Activated T-helper 1 cell treated with Interleukin-2 at 50 U/mL for 16 hours (primary cell): Measurements from ENCODE around the gene FOXK2.

Source experiments
- DNase-seq: peaks from one replicate; pipeline ENCODE4 v3.0.0-alpha.2; 2020; ENCODE audit warnings: low read depth

Gene FOXK2

DNA sequence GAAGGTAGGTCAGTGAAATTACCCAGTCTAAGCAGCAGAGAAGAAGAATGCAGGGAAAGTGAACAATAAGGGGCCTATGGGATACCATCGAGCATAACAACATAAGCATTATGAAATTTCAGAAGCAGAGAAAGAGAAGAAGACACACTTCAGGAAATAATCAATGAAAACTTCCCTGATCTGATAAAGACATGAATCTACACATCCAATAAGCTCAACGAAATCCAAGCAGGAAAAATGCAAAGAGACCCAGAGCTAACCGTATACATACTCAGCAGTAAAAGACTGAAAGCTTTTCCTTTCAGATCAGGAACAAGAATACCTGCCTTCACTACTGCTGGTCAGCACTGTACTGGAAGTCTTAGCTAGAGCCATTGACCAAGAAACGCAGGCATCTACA, 90.1 kb downstream of the FOXK2 start:
- DNase-seq, result no peak

DNA sequence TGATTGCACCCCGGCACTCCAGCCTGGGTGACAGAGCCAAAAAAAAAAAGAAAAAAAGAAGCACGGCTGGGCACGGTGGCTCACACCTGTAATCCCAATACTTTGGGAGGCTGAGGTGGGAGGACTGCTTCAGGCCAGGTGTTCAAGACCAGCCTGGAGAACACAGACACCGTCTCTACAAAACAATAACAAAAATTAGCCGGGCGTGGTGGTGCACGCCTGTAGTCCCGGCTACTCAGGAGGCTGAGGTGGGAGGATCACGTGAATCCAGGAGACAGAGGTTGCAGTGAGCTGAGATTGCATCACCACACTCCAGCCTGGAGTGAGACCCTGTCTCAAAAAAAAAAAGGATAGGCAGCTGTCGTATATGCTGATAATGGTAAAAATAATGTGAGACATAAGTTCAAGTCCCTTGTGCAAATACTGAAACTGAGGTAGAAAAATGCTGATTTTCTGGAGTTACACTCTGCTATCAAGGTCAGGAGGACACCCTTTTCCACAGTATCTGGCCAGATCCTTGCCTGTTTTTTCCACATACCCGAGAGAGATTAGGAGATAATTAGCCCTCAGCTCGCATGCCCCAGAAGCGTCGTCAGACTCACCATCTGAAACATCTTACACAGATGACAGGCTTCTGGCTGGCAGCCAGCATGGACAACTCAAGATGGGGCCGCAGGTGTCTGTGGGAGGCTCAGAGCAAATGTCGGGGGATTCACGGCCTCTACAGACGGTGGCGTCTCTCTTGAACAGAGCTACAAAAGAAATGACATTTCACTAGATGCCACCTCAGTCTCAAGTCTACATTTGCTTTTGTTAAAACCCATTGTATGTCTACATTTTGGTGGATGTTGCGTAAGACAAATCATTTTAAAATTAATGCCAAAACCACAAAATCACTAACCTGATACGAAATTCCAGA, 91.9 kb downstream of the FOXK2 start:
- DNase-seq, result no peak

DNA sequence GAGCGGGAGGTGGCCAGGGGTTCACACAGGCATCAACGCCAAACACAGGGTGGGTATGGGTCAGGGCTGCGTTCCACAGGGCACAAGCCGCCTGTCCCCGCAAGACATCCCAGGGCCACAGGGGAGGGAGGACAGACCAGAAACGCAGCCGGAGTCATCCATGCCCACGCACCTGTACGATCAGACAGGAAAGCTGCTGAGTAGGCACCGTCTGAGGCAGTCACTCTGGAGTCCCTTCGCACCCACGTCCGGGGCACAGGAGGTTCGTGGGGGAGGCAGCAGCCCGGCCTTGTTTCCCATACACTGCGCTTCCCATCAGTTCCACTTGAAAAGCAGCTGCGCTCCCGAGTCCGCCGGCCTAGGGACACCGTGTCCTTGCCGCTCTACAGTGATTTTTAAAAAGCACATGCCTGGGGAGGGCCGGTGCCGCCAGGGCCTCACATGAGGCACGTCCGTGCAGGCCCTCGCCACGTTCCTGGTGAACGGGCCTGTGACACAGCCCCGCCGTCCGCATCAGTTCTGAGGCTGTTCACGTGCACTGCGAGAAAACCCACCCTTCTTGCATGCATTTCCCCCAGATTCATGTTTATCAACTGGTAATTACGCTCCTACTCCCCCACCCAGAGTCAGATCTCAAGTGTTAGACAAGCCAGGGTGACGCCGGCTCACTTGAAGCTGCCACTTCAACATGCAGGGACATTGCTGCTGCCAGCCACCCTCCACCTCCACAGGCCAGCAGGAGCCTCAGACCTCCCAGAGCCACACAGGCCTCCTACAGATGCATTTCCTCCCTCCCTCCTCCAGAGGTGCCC, 94.0 kb downstream of the FOXK2 start:
- DNase-seq, result no peak

DNA sequence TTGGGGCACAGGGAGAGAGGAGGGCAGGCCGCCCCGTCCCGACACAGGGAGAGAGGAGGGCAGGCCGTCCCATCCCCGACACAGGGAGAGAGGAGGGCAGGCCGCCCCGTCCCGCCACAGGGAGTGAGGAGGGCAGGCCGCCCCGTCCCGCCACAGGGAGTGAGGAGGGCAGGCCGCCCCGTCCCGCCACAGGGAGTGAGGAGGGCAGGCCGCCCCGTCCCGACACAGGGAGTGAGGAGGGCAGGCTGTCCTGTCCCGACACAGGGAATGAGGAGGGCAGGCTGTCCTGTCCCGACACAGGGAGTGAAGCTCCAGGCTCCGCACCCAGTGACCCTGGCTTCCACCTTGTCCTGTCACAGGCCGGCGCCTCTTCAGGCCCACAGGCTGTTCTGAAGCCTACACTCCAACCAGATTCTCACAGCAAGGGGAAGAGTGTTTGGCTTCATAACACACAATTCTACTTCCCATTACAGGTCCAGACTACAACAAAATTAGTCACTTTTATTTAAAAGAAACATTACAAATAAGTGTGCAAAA, 94.6 kb downstream of the FOXK2 start:
- no peak for DNase-seq

DNA sequence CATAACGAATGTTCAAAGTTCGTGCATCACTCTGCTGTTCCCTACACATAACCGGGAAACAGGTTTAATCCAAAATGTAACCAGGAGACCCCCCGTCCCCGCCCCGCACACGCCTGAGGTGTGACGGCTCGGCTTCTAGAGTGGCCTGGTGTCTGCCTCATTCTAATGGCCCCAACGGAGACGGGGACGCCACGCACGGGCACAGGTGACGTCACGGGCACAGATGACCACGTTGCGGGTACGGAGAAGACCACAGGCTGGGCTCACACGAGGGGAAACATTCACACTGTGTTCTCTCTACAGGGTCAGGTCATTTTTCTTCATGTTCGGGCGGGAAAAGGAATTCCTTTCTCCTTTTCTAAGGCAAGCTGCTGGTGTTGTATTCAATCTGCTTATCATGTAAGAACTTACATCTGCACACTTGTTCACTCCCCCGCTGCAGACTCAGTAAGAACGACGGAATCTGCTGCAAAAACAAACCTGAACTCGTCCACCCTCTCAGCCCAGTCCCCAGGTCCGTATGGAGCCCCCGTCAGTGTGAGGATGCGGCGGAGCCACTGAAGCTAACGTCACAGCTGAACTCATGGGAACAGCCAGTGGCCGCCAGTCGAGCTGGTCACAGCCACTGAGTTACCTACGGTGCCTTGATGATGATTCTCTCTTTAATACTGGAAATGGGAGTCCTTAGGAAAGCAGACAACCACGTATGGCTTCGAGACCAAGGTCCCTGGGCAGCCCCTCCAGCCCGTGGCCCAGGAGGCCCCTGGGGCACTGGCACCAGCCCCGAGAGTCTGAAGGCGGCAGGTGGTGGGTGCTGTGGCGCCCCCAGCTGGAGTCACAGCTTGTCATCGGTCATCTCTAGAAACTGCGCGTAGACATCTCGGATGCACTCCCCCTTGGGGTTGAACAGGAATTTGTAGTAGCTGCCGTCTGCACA, 95.8 kb downstream of the FOXK2 start:
- no peak for DNase-seq

GRCh38 chr17:82616021-82616711, 96.6 kb downstream of the FOXK2 start:
- no peak for DNase-seq

- no peak for DNase-seq
Measured at GRCh38 chr17:82619211-82619610, 99.7 kb downstream of the FOXK2 start.

DNA sequence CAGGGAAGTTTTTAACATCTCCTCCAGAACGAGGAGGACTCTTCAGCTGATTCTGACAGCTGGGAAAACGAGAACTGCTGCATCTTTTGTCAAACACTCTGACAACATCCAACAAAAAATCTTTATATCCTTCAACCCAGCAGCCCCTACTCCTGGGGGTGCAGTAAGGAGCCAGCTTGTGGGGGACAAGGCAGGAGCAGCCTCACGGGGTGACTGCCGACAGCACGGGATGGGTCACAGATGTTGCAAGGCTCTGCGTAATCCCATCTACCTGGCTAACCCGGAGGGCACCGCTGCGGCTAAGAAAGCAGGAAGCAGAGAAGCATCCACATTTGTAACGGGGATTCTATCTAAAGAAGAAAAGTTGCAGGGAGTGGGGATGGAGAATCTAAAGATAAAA, 100.1 kb downstream of the FOXK2 start:
- DNase-seq, result no peak

DNA sequence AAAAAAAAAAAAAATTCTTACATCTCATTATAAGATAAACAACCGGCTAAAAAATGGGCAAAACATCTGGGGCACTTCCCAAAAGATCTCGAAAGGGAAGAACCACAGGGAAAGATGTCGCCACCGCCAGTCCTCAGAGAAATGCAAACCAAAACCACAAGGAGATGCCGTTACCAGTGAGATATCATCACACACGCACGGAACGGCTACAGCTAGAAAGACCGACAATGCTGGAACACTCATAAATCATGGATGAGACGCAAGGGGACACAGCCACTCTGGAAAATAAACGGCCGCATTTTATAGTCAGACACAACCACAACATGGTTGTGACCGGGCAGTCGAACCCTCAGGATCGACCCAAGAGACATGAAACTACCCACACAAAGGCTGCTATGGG, 104.2 kb downstream of the FOXK2 start:
- DNase-seq, result no peak

- DNase-seq, result no peak
Measured at GRCh38 chr17:82627405-82627804, 107.9 kb downstream of the FOXK2 start.

GRCh38 chr17:82629748-82630147, 110.2 kb downstream of the FOXK2 start:
- DNase-seq, result no peak

- DNase-seq, result no peak
Measured at GRCh38 chr17:82630212-82630611, 110.7 kb downstream of the FOXK2 start.

DNA sequence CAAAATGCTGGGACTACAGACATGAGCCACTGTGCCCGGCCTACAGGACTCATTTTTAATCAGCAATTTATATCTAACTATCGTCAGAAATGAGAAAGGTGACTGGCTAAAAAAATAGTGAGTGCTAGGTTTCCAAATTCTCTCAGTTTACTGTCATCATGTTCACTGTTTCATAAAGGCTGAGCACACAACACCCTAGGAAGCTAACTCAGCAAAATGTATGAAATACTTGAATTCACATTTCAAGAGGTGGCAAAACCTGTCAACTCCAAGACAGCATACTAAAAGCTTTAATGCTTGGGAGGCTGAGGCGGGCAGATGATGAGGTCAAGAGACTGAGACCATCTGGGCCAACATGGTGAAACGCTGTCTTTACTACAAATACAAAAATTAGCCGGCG, 112.0 kb downstream of the FOXK2 start:
- no peak for DNase-seq

- no peak for DNase-seq
Measured at GRCh38 chr17:82632451-82632850, 112.9 kb downstream of the FOXK2 start.

GRCh38 chr17:82633343-82633742, 113.8 kb downstream of the FOXK2 start:
- no peak for DNase-seq

DNA sequence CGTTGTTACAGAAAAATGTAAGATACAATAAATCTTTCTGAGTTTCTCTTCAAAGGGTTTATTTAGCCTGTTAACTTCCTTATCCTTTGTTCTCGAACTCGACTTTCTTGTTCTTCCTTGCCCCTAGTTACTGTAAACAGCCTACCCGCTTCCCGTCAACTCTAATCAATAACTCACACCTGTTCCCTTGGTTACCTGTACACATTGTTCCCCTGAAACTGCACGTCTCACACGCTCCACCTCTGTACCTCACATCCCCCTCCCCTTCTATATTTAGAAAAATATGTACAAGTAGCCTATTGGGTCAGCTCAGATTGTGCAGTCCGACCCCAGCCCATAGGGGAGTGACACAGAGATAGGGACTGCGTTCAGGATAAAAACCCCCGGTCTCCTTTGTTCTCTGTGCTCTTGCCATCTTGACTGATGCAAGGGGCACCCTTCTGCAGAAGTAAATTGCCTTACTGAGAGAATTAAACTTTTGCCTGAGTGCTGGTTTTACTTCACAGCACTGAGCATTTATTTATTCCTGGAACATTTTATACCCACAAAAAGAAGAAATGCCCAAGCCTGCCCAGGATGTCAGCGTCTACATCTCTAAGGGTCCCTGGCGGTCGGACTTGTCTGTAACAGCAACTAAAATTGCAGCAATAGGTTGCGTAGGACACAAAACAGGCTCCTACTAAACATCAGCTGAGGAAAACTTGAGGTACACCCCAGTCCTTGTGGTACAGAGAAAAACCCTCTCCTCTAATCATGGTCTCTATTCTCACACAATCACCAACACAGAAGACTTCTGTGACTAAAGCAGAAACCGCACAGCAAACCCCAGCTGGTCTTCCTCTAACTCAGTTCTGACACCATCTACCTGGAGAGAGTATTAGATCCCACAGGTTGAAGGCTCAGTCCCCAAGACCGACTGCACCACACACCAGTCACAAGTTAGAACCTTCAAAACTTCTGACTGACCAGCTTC, 117.4 kb downstream of the FOXK2 start:
- no peak for DNase-seq

DNA sequence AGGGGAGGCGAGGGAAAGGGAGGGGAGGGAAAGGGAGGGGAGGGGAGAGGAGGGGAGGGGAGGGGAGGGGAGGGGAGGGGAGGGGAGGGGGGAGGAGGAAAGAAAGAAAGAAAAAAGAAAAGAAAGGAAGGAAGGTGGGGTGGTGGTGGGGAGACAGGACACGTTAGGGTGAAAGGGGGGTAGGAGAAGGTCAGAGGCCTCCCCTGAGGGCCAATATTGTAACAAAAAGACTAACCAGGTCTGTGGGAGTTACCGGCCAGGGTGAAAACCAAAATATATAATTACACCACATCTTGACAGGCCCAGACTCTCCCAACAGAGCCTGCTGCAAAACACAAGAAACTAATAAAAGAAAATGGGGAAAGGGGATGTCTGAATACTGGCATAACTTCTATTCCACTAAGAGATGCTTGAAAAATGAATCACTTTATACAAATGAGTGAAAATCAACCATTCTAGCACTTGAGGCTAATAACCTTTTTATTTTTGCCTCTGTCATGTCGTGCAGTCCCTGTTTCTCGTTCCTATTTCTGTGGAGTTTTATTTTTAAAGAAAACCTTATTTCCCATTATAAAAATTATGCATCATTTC, 118.7 kb downstream of the FOXK2 start:
- no peak for DNase-seq

DNA sequence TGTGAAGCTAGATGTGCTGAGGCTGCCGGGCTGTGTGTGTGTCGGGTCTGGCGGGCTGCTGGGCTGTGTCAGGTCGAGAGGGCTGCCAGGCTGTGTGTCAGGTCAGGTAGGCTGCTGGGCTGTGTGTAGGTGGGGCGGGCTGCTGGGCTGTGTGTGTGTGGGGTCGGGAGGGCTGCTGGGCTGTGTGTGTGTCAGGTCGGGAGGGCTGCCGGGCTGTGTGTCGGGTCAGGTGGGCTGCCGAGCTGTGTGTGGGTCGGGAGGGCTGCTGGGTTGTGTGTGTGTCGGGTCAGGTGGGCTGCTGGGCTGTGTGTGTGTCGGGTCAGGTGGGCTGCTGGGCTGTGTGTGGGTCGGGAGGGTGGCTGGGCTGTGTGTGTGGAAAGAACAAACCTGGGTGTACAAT, 120.1 kb downstream of the FOXK2 start:
- DNase-seq, result no peak

- no peak for DNase-seq
Measured at GRCh38 chr17:82640036-82640435, 120.5 kb downstream of the FOXK2 start.

DNA sequence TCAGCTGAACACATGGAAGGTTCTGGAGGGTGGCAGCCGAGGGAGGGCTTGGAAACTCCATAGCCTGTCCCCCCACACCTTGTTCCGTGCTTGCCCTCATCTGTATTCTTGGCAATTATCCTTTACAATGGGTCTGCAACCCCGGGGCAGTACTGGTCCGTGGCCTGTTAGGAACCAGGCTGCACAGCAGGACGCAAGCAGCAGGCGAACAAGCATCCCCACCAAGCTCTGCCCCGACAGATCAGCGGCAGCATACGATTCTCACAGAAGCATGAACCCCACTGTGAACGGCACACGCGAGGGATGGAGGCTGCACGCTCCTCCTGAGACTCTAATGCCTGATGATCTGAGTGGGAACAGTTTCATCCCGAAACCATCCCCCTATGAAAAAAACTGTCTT, 122.5 kb downstream of the FOXK2 start:
- no peak for DNase-seq
